Endometrium (tissue), 2 donors: ENCODE results near the gene FGF14.

Source experiments
- FAIRE-seq: peaks from 2 replicates; lab custom pipeline; 2012; peaks lifted over from hg19 to GRCh38; lab: Jason Lieb, UNC
- donor health status: control.
- donor health status: control.

Gene FGF14

GRCh38 chr13:102367836-102368235, 34.0 kb downstream of the FGF14 start:
- no peak for FAIRE-seq

DNA sequence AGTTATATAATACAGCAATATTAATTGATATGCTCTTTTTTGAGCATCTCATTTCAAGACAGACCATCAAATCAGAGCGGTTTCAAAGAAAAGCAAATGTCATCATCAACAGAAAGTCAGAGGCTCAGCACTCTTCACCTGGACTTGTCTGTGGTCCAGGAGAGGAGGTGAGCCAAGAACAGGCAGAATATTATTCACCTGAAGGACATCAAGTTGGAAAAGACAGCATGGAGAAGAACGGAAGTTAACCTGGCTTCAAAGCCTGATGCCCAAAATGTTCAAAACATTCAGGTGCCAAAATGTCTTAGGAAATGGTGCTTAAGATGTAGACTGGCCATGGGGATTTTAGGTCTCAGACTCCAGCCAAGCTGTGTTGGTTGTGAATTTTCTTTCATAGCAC, 40.7 kb downstream of the FGF14 start:
- FAIRE-seq: no peak

- FAIRE-seq: no peak
Observed at GRCh38 chr13:102359264-102359663, 42.6 kb downstream of the FGF14 start.

DNA sequence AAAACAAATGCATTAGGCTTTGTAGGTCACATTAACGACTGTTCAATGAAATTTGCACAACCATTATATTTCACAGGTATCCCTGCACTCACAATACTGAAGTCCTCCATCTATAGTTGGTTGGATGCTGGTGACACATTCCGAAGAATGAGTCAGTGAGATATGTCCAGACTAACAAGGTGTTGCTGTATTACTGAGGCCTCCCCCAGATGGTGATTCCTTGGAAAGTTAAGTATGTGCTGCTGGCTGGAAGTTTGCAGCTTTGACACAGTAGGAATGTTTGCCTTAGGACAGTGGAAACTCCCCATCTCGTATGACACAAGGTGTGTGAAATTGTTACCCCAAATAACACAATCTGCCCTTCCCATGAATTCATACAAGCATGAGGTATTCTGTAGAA, 46.6 kb downstream of the FGF14 start:
- no peak for FAIRE-seq

DNA sequence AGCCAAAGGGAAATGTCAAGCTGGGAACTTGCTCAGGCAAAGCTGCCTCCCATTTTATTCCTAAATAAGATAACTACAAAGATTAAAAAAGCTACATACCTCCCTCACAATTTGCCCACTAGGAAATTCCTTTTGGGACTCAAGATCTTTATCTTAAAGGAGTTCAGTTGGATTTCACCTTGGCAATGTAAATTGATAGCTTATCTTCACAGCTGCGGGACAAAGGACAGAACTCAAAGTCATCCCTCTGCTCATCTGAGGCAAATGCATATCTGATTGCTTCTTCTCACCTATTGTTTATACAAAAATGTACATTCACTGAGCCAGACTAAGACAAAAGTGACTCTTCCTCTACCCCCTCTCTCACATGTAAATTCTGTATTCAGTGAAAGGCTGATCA, 47.8 kb downstream of the FGF14 start:
- FAIRE-seq: no peak

GRCh38 chr13:102351521-102351920, 50.3 kb downstream of the FGF14 start:
- no peak for FAIRE-seq

GRCh38 chr13:102347490-102347889, 54.4 kb downstream of the FGF14 start:
- FAIRE-seq: no peak

- no peak for FAIRE-seq
Observed at GRCh38 chr13:102346769-102347168, 55.1 kb downstream of the FGF14 start.

DNA sequence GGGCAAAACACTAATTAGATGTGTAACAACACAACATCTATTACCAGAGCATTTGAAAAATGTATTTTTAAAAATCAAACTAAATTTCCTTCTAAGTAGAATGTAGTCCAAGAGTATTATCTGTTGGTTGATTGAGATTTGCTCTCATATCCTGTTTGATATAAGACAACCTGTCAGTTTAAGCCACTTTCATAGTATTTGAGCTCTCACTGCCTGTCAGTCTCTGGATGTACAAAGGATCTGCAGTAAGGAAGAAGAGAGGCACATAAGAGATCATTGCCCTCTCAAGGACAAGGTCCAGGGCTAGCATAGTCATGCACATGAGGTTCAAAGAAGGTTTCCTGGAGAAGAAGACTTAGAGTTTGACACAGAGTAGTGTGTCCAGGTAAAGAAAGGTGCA, 57.4 kb downstream of the FGF14 start:
- FAIRE-seq: no peak

DNA sequence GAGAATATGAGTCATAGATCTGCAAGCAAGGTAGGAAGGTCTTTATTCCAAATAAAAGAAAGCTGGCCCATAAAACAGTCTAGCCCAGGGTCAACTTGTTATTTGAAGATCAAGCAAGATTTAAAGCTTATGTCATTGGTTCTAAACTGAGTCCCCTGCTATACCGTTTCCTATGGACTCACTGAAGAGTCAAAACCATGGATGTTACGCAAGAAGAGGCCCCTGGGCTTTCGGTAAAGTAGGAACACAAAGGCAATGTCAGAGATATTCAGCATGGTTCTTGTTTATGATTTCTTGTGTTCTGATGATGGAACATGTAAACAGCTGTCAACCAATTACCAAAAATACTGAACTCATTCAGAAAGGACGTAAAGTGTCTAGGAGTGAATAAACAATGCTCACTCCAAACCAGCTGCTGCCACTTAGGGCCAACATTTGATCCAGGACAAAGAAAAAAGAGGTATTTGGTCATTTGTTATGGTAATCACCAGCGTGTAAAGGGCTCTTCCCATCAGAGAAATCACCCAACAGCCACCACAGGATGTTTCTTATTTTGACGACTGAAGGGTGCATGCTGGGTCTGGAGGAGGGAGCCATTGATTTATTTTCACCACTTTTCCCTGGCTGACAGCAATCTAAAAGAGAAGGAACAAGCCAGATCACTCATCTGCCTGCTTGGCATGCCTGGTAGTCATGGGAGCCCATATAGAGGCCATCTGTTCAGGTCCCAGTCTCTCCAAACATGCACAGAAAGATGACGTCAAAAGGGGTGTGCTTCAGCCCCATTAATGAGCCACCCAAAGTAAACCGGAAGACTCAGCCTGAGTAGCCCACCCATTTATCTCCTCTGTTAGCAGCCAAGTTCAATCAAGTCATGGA, 68.3 kb downstream of the FGF14 start:
- FAIRE-seq: no peak

DNA sequence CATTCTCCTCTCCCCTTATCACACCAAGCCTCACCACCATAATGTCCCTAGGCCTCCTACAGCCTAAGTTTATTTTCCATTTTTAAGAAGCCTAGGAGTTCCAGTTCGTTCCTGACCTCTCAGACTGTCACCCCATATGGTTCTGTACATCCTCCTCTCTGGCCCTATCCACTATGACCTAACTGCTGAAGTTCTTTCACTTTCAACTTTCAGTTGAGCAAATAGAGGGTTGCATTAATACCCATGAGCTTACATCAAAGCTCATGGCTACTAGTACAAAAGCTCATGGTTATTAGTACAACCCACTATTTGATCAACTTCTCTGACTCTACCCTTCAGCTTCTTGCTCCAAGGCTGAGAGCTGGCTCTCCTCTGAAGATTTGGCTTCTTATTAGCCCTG, 72.9 kb downstream of the FGF14 start:
- no peak for FAIRE-seq

GRCh38 chr13:102327119-102327617, 74.7 kb downstream of the FGF14 start:
- no peak for FAIRE-seq

GRCh38 chr13:102326381-102327118, 75.3 kb downstream of the FGF14 start:
- FAIRE-seq: no peak

DNA sequence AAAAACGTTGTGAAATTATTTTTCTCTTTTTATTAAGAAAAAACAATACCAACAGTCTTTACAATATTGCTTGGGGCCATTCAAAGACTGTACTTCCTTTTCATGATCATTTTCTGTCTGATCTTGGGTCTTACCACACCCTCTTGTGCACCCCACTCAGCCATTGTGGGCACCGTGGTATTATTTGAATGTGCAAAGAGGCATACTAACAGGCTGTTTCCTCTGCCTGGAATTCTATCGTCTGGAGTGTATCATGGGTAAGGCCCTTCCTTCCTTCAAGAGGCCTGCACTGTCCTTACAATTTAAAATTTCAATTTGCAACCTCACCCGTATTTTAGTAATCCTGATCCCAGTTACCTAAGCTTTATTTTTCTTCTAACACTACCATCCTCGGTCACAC, 76.5 kb downstream of the FGF14 start:
- FAIRE-seq: no peak

- FAIRE-seq: no peak
Observed at GRCh38 chr13:102323505-102323904, 78.3 kb downstream of the FGF14 start.

DNA sequence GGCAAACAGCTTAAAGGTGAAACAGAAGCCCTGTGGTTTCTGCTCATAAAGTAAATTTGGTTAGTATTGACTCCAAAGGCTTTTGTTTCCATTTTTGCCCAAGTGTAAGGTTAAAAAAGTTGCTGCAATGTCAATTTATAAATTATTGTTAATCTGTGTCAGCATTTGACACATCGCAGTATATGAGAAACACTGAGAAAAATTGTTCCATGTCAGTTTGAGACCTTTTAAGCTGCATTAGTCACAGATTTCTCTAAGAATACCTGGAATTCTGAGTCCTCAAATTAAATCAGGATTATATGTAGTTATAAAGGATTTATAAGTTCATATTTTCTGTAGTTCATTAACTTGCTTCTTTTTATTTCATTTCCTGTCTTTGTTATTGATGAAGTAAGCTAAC, 78.8 kb downstream of the FGF14 start:
- no peak for FAIRE-seq

GRCh38 chr13:102322211-102322610, 79.6 kb downstream of the FGF14 start:
- no peak for FAIRE-seq

GRCh38 chr13:102318233-102318632, 83.6 kb downstream of the FGF14 start:
- FAIRE-seq: no peak

- FAIRE-seq: no peak
Observed at GRCh38 chr13:102317593-102317992, 84.3 kb downstream of the FGF14 start.

DNA sequence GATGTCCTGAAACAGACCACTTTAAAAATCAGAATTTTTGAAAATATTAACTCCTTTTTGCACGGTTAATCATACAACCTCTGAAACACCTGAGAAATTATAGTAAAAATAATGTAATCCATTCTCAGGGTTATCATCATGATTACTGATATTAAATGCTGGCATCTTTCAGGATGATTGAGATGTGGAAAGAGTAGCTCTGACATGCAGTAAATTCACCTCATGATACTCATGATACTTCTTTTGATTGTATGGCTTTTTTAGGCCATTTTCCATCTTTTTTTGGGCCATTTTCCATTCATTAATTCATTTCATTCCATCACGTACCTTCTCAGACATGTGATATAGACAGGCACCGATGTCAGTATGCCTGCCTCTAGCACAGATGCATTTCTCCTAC, 85.1 kb downstream of the FGF14 start:
- FAIRE-seq: no peak

DNA sequence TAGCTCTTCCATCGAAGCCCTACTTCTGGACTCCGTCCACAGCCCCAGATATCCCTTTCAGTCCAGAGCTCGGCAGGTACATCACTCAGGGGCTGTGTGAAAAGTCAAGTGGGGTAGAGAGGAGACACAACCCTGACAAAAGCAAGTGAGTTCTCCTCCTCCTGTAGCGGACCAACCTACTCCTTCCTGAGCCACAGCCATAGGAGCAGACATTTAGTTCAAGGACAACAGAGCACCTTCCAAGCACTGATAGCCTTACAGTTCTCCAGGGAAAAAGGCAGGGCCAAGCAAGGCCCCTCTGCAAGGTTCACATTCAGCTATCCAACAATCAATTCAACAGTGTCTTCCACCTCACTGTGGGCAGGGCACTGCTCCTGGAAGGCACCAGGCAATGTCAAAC, 89.0 kb downstream of the FGF14 start:
- FAIRE-seq: no peak

DNA sequence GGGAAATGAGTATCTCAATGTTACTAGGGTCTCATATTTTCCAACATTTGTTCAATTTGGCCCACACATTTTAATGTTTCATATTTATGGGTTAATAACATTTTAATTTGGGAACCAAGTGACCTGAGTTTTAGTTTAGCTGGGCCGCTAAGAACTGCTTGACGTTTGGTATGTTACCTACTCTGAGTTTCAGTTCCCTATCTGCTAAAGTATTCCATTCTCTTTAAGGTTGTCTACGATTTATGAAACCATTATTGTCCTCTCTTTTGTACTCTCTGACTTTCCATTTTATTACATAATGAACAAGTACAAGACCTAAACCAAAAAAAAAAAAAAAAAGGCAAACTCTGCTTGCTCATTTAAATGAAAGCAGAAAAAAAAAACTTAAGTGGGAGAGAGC, 89.9 kb downstream of the FGF14 start:
- FAIRE-seq: no peak

- no peak for FAIRE-seq
Observed at GRCh38 chr13:102311419-102311796, 90.4 kb downstream of the FGF14 start.
